GM18520 (cell line): ENCODE measurements around the gene CCDC148.
"Not testable (repeated sequence)": the region's sequence is repeated elsewhere in the genome, so short reads cannot be mapped to it uniquely, and the experiment has no call there.

Experiments
- ATAC-seq: cut with Tn5 transposase; IDR thresholded peaks from one replicate; pipeline ENCODE4 v1.9.1; 2021; ENCODE audit not compliant: unreplicated experiment

The CCDC148 gene

DNA sequence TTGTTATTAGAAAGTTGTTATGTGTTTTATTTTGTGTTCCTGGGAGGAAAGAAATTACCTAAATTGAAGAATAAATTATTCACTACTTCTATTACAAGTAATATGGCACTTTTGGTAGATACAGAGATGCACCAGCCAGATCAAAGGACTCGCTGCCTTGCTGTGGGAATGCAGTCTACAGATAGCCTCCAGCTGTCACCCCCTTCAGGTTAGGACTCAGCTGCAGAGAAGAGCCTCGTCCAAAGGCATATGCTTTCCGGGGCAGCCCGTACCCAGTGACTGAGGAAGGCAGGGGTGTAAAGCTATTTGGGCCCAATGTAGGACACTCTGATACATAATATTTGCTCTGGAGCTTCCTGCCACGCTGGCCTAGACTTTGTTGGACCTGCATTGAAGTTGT lies 90.2 kb downstream of the CCDC148 start:
- ATAC-seq, result no peak

DNA sequence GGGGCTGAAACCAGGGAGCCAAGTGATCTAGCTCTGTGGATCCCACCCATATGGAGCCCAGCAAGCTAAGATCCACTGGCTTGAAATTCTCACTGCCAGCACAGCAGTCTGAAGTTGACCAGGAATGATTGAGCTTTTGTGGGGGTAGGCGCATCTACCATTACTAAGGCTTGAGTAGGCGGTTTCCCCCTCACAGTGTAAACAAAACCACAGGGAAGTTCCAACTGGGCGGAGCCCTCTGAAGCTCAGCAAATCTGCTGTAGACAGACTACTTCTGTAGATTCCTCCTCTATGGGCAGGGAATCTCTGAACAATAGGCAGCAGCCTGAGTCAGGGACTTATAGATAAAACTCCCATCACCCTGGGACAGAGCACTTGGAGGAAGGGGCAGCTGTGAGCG lies 96.7 kb downstream of the CCDC148 start:
- ATAC-seq, result no peak

DNA sequence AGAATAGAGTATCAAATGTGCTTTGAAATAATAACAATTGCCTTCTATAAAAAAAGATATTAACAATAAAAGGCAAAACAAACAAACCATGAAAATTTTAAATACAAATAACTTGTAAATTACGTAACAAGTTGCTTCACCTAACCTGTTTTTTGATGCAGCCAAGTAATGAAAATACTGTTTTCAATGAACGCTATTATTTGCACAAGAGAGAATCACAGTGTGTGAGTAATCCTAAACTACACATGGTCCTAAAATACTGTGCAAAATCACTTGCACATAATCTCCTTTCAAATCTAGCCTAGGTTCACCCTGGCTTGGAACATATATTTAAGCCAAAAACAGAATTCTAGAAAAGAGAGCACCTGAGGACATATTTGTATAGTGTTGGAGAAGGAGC lies 98.9 kb downstream of the CCDC148 start:
- ATAC-seq, result no peak

DNA sequence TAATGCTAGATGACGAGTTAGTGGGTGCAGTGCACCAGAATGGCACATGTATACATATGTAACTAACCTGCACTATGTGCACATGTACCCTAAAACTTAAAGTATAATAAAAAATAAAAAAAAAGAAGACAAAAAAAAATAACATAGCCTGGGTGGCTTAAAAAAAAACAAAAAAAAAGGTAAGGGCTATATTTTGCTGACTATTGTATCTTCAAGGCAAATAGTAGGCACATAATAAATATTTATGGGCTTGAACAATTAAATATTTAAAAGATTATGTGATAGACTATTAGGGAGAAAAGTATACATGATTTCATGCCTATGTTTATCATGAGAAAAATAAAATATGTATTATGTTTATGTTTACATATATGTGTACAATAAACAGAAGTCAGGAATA lies 99.4 kb downstream of the CCDC148 start:
- ATAC-seq, result no peak

DNA sequence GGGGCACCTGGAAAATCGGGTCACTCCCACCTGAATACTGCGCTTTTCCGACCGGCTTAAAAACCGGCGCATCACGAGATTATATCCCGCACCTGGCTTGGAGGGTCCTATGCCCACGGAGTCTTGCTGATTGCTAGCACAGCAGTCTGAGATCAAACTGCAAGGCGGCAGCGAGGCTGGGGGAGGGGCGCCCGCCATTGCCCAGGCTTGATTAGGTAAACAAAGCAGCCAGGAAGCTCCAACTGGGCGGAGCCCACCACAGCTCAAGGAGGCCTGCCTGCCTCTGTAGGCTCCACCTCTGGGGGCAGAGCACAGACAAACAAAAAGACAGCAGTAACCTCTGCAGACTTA lies 105.1 kb downstream of the CCDC148 start:
- ATAC-seq, result not testable (repeated sequence)

DNA sequence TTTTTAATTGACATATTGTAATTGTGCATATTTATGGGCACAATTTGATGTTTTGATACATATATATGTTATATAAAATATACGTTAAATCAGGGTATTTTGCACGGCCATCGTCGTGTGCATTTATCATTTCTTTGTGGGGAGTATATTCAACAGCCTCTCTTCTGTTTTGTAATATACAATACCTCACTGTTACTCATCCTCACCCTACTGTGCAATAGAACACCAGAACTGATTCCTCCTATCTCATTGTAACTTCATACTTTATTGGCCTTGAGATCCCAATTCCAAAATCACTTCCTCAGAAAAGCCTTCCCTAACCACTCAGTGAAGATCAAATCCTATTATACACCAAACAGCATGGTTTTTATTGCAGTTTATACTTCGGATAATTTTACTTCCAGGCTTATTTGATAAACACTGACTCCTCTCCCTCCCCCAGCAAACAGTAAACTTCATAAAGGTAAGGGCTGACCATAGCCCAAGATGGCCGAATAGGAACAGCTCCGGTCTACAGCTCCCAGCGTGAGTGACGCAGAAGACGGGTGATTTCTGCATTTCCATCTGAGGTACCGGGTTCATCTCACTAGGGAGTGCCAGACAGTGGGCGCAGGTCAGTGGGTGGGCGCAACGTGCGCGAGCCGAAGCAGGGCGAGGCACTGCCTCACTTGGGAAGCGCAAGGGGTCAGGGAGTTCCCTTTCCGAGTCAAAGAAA lies 105.6 kb downstream of the CCDC148 start:
- not testable (repeated sequence) for ATAC-seq

DNA sequence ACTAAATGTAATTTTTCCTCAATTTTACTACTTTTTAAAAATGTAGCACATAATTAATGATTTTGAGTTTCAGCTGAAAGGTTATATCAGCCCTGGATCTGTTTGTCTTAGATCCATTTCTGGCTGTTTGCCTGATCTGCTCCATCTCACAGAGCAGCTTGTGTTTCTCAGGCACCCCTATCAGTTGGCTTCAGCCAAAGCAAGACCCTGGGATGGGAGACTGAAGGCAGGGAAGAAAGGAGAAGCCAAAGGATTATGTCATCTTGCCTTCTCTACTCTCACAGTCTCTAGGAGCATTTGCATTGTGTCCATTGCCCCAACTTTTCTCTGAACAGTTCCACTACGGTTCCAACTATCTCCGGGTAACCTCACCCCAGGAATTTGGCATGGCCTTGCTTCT lies 110.5 kb downstream of the CCDC148 start:
- no peak for ATAC-seq

DNA sequence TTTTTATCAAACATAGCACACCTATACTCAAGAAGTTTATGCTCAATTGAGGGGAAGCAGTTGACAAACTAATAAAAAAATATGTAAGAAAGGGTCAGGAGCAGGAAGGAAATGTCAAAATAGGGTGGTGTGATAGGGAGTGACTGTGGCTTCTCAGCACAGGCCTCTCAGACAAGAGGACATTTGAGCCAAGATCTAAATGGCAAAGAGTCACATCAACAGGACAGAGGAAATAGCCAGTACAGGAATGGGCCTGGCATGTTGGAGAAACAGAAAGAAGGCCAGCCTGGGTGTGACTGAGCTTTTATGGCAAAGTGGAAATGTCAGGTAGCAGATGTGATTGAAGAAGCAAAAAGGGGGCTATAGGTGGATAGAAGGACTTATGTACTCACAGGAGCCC lies 117.0 kb downstream of the CCDC148 start:
- ATAC-seq, result no peak

DNA sequence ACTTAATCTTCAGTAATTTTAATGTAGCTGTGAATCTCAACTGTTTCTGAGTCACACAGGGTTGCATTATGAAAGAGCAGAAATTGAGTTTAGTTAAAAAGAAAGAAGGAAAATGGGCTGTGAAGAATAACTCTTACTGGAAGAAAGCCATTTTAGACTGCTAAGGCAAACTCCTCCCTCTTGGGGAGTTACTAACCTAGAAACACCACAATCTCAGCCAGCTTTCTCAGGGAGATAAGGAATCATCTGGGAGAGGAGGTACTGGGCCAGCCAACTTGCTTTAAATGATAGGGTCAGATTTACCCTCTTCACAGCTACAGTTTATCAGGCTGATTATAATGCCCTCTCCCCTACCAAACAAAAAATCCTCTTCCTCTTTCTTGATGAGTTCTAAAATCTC lies 119.5 kb downstream of the CCDC148 start:
- no peak for ATAC-seq

DNA sequence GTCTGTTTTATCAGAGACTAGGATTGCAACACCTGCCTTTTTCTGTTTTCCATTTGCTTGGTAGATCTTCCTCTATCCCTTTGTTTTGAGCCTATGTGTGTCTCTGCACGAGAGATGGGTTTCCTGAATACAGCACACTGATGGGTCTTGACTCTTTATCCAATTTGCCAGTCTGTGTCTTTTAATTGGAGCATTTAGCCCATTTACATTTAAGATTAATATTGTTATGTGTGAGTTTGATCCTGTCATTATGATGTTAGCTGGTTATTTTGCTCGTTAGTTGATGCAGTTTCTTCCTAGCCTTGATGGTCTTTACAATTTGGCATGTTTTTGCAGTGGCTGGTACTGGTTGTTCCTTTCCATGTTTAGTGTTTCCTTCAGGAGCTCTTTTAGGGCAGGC lies 124.8 kb downstream of the CCDC148 start:
- not testable (repeated sequence) for ATAC-seq

DNA sequence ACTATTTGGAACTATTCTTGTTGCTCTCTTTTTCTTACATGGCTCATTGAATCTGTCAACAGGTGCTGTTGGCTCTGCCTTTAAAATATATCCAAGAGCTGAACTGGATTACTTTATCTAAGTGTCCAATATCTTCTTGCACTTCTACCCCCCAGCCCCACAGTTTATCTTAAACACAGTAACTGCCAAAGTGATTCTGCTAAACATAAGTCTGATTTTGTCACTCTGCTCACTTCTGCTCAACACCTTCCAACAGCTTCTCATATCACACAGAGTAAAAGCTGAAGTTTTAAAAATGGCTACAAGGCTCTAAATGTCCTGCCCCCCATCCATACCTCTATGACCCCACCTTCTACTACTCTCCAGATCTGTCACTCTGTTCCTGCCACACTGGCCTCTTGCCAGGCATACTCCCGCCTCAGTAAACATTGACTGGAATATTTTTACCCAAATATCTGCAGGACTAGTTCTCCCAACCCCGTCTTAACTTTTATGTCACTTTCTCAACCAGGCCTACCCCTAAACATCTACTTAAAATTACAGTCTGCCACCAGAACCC lies 130.7 kb downstream of the CCDC148 start:
- no peak for ATAC-seq

DNA sequence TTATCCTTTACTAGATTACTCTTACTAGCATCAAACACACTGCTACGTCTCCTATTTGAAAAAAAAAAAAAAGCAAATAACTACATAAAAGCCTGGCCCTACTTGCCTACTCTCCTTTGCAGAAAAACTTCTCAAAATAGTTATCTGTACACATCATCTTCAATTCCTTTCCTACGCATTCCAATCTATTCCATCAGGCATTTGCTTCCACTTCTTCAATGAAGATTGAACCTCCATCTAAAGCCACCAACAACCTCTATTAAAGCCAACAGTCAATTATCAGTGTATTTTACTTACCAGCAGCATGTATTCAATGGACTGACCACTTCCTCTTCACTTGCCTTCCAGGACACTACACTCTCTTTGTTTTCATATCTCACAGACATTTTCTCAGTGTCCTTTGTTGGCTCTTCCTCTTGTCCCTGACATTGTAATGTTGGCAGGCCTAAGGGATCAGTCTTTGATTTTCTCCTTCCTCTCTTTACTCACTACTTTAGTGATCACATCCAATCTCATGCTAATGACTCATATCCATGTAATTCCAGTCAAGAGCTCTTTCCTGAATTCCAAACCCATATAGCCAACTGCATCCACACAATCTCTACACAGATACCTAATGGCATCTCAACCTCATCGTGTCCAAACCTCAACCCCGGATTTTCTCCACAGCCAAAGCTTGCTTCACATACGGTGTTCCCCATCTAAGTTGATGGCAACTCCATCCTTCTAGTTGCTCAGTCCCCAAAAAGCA lies 131.3 kb downstream of the CCDC148 start:
- no peak for ATAC-seq

DNA sequence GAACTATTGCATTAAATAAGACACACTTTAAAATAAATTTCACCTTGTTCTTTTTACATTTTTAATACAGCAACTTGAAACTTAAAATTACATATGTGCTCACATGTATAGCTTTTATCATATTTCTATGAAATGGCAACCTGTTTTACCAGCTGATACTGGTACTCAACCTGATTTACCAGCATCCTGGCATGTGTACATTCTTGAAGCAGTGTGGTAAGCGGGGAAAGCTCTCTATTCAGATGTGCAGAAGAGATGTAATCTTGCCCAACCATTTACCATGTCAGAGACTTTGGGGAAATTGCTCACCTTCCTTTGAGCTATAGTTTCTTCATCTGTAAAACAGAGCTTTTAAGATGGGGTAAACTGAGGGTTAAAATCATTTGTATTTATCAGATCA lies 133.2 kb downstream of the CCDC148 start:
- no peak for ATAC-seq

DNA sequence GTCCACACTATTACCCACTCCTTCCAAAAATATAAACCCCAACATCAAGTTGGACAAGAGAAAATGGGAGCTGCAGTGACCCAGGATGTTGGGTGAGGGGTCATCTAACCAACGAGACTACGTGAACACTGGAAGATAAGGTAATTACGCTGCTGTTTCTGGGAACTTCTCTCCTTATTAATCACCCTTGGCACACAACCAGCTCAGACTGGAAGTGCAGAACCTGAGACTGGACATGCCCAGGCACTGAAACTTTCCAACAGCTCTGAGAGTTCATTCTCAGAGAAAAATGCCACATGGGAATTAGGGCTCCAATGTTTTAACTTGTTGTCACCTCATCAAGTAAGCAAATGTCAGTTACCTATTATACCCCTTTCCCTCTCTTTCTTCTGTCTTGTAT lies 135.3 kb downstream of the CCDC148 start:
- no peak for ATAC-seq

DNA sequence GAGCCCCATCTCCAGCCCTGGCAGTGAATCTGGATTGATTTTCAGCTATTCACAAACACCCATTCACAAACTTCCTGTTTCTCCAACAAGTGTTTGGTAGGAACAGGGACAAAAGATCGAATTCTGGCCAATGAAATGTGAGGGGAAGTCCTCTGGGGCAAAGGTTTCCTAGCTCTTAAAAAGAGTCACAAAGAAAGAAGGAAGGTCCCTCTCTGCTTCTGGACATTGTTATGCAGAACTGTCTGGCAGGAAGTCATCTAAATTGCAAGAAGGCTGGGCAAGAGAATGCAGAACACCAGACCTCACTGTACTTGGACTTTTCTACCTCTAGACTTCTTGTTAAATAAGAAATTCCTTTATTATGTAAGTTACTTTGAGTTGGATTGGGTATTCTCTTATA lies 137.3 kb downstream of the CCDC148 start:
- ATAC-seq, result no peak

DNA sequence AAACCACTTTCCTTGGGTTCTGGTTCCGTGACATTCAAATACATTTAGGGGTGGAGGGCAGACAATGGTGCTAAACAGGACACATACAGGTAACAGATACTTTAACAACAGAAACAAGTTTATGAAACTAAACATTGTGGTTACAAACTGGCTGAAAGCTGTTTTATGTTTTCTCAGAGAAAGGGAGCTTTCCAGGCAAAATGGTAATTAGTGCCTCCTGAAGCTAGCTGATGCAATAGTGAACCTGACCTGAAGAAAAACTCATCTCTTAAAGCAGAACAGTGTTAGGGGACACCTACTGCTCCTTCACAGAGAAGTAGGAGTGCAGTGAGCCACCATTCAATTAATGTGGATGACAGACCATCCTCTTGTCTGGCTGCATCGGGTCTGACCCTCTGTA lies 138.9 kb downstream of the CCDC148 start:
- no peak for ATAC-seq

DNA sequence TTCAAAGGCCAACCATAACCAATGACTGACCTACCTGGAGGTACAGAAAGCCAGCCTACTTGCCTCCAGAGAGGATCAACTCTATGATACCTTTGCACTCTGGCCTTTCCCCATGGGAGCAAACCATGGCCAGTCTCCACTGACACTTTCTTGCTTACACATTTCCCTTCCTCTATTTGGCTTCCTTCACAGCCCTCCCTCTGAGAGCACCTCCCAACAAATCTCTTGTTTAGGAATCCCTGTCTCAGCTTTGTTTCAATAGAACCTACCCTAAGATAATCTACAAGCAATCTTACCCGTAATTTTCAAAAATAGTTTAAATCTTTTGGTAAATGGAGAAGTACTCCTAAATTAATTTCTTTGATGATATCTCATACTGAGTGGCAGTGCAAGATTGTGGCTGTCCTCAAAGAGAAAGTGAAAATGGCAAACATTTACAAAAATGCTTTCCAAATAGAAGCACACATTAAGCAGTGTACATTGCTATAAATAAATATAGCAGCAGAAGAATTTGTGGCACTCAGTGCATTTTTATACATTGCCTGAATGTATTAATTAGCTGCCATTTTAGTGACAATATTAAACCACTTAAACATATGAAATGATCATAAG lies 140.6 kb downstream of the CCDC148 start:
- no peak for ATAC-seq

DNA sequence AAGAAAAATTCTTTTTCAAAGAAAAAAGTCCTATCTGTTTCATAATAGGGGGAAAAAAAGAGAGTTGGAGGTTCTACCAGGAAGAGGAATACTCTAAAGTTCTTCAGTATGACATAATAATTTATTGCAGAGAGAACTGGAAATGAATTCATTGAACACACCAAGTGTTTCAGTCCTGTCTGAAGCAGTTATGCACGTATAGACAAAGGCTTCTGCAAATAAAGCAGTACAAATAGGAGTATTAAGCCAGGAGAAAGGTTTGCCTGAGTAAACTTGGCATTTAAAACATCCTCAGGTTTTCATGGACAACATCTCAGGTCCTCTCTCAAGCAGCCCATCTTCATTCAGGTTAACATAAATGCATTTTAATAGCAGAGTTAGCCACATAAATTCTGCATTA lies 141.6 kb downstream of the CCDC148 start:
- ATAC-seq, result no peak

DNA sequence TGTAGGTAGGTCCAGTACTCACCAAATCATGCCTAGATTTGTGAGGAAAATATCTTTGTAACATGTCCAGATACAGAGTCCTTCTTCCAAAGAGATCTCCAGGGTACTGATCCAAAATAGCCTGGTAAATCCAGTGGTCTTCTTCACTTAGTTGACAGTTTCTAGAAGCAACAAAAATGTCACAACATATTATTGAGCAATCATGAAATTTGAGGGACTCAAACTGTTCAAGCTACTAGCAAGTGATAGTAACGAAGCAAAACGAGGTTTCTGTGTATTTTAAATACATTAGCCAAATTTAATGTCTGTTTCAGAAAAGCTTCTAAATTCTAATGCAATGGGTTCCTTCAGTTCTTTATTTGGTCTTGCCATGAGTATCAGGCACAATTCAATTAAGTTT lies 142.8 kb downstream of the CCDC148 start:
- no peak for ATAC-seq

DNA sequence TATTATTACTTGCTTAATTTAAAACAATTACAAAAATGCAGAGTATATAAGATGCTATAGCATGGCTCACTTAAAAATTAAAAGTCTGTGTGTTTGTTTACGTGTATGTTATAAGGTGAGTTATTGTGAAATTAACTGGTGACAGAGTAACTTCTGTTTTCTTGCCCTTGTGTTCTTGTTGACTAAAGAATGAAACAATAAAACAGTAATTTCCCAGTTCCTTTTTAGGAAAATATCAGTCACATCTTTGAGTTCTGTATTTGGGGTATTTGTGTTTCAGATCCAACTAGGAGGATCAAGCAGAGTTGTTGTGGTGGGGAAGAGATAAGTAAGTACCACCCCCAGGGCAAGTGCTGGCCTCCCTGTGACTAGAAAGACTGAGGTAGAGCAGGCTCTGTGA lies 143.6 kb downstream of the CCDC148 start:
- no peak for ATAC-seq

DNA sequence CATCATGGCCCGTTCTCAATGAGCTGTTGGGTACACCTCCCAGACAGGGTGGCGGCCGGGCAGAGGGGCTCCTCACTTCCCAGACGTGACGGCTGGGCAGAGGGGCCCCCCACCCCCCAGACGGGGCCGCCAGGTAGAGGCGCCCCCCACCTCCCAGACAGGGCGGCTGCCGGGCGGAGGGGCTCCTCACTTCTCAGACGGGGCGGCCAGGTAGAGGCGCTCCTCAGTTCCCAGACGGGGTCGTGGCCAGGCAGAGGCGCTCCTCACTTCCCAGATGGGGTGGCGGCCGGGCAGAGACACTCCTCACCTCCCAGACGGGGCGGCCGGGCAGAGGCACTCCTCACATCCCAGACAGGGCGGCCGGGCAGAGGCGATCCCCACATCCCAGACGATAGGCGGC lies 146.1 kb downstream of the CCDC148 start:
- ATAC-seq, result not testable (repeated sequence)

DNA sequence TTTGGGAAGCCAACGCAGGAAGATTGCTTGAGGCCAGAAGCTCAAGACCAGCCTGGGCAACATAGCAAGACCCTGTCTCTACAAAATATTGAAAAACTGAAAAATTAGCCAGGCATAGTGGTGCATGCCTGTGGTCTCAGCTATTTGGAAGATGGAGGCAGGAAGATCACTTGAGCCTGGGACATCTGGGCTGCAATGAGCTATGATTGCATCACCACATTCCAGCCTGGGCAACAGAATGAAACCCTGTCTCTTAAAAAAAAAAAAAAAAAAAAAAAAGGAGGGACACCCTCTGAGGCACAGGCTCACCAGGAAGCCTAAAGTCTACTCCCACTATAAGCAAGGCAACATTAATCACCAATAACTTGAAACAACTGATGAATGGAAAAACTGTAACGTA lies 151.1 kb downstream of the CCDC148 start:
- no peak for ATAC-seq
